ENCODE results near the gene CATSPERE. TPM values are rescaled to one million over a fixed set of nuclear protein-coding genes. Genes with fewer than 3 reads are reported as not detected.
"Not testable (repeated sequence)": the region's sequence is repeated elsewhere in the genome, so short reads cannot be mapped to it uniquely, and the experiment has no call there.

CATSPERE gene
- total RNA-seq, 1 donor from 2014 or later: 0.54 TPM

GRCh38 chr1:244678697-244679096, 217.6 kb downstream of the CATSPERE start:
- DNase-seq (ENCODE audit: missing footprints) (no peak), ATAC-seq (no peak)
- intact Hi-C loops (cut with DNase I): no loop called here

DNA sequence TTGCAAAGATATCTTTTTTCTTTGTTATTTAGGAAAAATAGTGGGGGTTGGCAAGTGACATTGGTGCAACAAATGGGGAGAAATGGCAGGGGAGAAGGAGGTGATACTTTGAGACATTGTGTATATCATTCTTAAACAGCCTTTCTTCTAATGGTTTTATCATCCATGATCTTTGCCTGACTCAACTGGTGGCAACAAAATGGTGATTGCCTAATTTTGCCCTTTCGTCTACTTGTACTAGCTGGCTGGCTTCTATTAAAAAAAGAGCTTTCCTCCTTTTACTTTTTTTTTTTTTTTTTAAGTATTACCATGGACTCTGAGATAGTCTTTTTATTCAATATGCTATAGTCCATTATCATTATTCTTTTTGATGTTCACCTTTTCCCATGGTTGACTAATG, 219.6 kb downstream of the CATSPERE start:
- no peak for ATAC-seq
- intact Hi-C loops (cut with DNase I): no loop called here
- DNase-seq (ENCODE audit: missing footprints): no peak

DNA sequence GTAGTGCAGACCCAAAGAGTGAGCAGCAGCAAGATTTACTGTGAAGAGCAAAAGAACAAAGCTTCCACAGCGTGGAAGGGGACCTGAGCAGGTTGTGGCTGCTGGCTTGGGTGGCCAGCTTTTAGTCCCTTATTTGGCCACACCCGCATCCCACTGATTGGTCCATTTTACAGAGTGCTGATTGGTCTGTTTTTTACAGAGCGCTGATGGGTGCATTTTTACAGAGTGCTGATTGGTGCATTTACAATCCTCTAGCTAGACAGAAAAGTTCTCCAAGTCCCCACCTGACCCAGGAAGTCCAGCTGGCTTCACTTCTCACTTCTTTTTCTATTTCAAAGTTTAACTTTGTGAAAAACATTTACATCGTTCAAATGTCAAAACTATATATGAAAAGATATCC, 221.0 kb downstream of the CATSPERE start:
- ATAC-seq; intact Hi-C loops (cut with DNase I); DNase-seq (ENCODE audit: missing footprints): not testable (repeated sequence)

Other genes with a start within 250 kb of the CATSPERE start
- 5.5 TPM for gene ADSS2, start 9.4 kb upstream of the CATSPERE start, total RNA-seq
- gene DESI2, start 191.9 kb downstream of the CATSPERE start, total RNA-seq: 21.2 TPM

All from Right ventricle myocardium inferior (tissue), 1 donor.